HS-27A (cell line): ENCODE results near the gene PDXDC1.
"Not testable (repeated sequence)": the region's sequence is repeated elsewhere in the genome, so short reads cannot be mapped to it uniquely, and the experiment has no call there.

Source experiments
- DNase-seq: peaks from one replicate; pipeline ENCODE4 v3.0.0-alpha.2; 2012; ENCODE audit warnings: low read depth, missing footprints

Gene PDXDC1

GRCh38 chr16:15163055-15163454 lies 188.2 kb downstream of the PDXDC1 start:
- not testable (repeated sequence) for DNase-seq

GRCh38 chr16:15166177-15166576 lies 191.4 kb downstream of the PDXDC1 start:
- not testable (repeated sequence) for DNase-seq

DNA sequence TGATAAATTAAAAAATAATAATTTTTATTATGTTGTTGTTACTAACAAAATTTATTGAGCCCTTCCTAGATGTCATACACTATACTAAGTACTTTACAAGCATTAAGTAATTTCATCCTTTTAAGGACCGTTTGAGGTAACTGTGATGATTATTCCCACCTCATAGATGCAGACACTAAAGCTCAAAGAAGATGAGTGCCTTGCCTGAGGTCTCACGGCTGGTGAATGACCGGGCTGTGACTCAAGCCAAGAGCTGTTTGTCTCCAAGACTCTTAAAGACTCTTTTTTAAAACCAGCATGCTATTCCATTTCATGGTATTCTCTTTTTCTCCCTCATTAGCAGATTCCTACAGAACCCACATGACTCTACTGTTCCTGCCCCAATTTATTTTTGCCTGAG lies 193.5 kb downstream of the PDXDC1 start:
- DNase-seq, result not testable (repeated sequence)

DNA sequence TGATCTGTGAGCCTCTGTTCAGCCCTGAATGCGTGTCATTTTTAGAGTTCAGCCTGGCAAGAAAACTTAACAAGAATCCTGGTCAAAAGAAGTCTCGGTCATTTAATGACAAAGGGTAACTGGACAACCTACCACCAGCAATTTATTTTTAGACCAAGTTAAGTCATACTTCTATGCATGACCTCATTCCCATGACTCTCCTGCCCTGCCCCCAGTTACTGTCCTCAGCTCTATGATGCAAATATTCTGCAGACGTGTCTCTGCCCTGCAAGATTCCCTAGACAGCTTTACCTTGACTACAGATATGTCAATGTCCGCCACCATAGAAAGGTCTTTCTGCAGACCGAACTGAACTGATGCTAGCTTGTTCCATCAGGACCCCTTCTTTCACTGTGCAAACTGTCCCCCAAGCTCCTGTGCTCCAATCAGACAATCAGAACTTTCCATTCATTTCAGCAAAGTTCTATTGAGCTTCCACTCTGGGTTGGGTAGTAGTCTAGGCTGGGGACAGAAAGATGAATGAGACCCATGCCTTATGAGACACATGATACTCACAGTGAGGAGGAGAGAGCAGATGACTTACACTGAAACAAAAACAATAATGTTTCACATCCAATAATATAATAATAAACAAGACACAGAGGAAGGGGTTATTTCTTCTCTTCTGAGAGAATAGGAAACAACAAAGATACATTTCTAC lies 194.3 kb downstream of the PDXDC1 start:
- not testable (repeated sequence) for DNase-seq

DNA sequence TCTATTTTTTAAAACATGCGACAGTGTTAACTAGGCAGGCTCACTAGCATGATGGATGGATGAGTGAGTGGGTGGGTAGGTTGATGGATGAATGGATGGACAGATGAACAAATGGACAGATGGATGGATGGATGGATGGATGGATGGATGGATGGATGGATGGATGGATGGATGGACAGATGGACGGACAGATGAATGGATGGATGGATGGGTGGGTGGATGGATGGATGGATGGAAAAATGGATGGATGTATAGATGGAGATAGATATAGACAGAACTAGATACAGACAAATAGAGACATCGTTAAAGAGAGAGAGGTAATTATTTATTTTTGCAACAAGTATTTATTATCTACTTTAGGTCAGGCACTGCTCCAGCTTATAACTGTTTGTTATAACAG lies 205.1 kb downstream of the PDXDC1 start:
- DNase-seq, result not testable (repeated sequence)

DNA sequence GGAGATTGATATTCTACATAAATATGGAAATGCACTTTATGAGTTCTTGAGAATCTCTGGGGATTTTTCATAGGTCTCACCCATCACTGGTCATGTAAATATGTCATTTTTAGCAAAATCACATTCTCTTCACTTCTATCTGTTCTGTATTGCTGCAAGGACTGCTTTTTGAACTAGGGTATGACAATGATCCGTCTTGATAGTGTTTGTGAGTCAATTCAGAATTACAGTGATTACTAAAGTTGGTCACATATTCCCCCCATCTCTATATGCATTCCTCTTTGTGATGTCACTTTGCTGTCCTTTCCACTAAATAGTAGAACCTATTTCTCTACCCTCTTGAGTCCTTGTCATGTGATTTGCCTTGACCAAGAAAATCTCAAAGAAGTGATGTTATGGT lies 206.1 kb downstream of the PDXDC1 start:
- not testable (repeated sequence) for DNase-seq

GRCh38 chr16:15184000-15184399 lies 209.2 kb downstream of the PDXDC1 start:
- not testable (repeated sequence) for DNase-seq
